Caco-2 (cell line): ENCODE data around the gene MRGPRE. TPM values are rescaled to one million over a fixed set of nuclear protein-coding genes. Genes with fewer than 3 reads are reported as not detected.

Experiments
- BruUV-seq: library from RNA; stranded (reverse); fragments of 400-500 nt; replicated peaks from 2 replicates; lab custom pipeline; 2021; lab: Mats Ljungman, UMichigan
- CTCF ChIA-PET: fragments of 300-600 bp; sonication (Branson Sonifier 250); formaldehyde crosslinking; loops from one replicate; lab custom pipeline; 2022; ENCODE audit warnings: antibody characterized with exemption; lab: Charles Lee
- POLR2A ChIA-PET: fragments of 300-600 bp; sonication (Branson Sonifier 250); formaldehyde crosslinking; loops from one replicate; lab custom pipeline; 2022; ENCODE audit warnings: antibody characterized with exemption; lab: Charles Lee
- DNase-seq, 2 experiments: peaks; one replicate each; pipeline versions ENCODE4 v3.0.0 to v3.0.0-alpha.2; 2020 to 2022
- H3K27me3 ChIP-seq: replicated peaks from 2 replicates; pipeline ENCODE4 v1.6.0; 2011; ENCODE audit warnings: low read length; ENCODE audit not compliant: control insufficient read depth, insufficient read depth
- H3K36me3 ChIP-seq: 2 replicates; pipeline ENCODE4 v1.5.1; 2011; ENCODE audit warnings: low read length; ENCODE audit not compliant: control insufficient read depth, insufficient read depth
- H3K4me1 ChIP-seq: fragments of 250-450 bp; sonication (Bioruptor Pico); 2 replicates; pipeline ENCODE4 v1.5.1; 2020; ENCODE audit warnings: mild to moderate bottlenecking
- H3K4me3 ChIP-seq: 2 replicates; pipeline ENCODE4 v1.5.1; 2011; ENCODE audit warnings: low read depth, mild to moderate bottlenecking, control low read depth, low read length
- H3K9me3 ChIP-seq: fragments of 250-450 bp; sonication (Bioruptor Pico); 2 replicates; pipeline ENCODE4 v1.5.1; 2020; ENCODE audit warnings: mild to moderate bottlenecking, moderate library complexity
- H3K27ac Mint-ChIP-seq: one replicate; pipeline ENCODE4 v1.8.0; 2022; ENCODE audit warnings: mixed read lengths; ENCODE audit not compliant: unreplicated experiment
- H3K27me3 Mint-ChIP-seq: one replicate; pipeline ENCODE4 v1.8.0; 2022; ENCODE audit warnings: mixed read lengths; ENCODE audit not compliant: insufficient read depth, unreplicated experiment
- H3K36me3 Mint-ChIP-seq: one replicate; pipeline ENCODE4 v1.8.0; 2022; ENCODE audit warnings: mild to moderate bottlenecking, mixed read lengths; ENCODE audit not compliant: insufficient read depth, unreplicated experiment
- H3K4me1 Mint-ChIP-seq: one replicate; pipeline ENCODE4 v1.8.0; 2022; ENCODE audit warnings: low read depth, mixed read lengths; ENCODE audit not compliant: unreplicated experiment
- H3K4me3 Mint-ChIP-seq: one replicate; pipeline ENCODE4 v1.8.0; 2022; ENCODE audit warnings: mild to moderate bottlenecking, moderate library complexity, mixed read lengths; ENCODE audit not compliant: unreplicated experiment
- H3K9me3 Mint-ChIP-seq: one replicate; pipeline ENCODE4 v1.8.0; 2022; ENCODE audit warnings: mixed read lengths; ENCODE audit not compliant: unreplicated experiment
- intact Hi-C: fragments of 100-400 bp; cut with micrococcal nuclease; formaldehyde crosslinking; loops from one replicate; pipeline ENCODE4 v1.10.0; 2022; ENCODE audit not compliant: unreplicated experiment
- total RNA-seq: library from RNA; stranded (reverse); gene quantifications from 2 replicates; pipeline ENCODE4 v1.2.3, GENCODE V29; 2022
- TF ChIP-seq, protein P1 (sequence below), 2 experiments: fragments of 200-600 bp in 1 of 2; IDR thresholded peaks; 1 replicate in 1 of 2; 2 replicates in 1 of 2; pipeline versions ENCODE4 v1.5.1 to v1.8.0; 2011 to 2022; ENCODE audit warnings: antibody characterized with exemption in 1 of 2, control low read depth in 1 of 2, inconsistent platforms in 1 of 2, low read depth in 1 of 2, low read length in 1 of 2, mild to moderate bottlenecking in 1 of 2, moderate library complexity in 1 of 2; ENCODE audit not compliant: insufficient read depth in 1 of 2, severe bottlenecking in 1 of 2, unreplicated experiment in 1 of 2

The MRGPRE gene
- total RNA-seq, 1 experiment from 2014 or later: not detected

DNA sequence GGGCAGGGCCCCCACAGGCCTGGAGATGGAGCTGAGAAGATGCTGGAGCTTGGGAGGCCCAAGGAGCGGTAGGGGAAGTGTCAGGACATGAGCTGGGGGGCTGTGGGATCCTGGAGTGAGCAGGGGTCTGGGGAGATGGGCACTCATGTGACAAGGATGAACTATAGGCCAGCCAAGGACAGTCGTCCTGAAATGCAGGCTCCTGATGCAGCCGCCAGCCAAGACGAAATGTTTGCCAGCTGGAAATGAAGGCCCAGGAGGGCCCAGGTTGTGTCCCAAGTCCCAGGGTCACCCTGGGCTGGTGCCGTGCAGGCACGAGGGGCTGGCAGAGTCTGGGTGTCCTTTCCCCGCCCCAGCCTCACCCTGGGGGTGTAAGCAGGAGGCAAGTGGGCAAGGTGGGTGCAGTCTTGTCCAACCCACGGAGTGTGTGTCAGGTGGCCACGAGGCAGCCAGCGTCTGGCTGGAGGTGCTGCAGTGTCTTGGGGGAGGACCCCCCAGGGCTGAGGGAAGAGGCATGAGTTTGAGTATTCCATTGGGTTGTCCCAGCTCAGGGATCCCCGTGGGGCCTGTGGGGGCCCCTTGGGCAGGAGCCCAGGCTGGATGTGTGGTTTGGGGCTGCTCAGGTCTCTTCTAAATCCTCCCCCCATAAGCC is 35.0 kb downstream of the MRGPRE start:
- POLR2A ChIA-PET: no interaction called here
- H3K4me1 ChIP-seq: no peaks in the 10 kb centered on the region
- no peak for DNase-seq
- no TSS peak for BruUV-seq
- Mint-ChIP-seq H3K36me3 (no peaks in the 10 kb centered on the region), H3K27me3 (peaks cover 3% of the 10 kb centered on the region), H3K4me3 (no peak overlapping the region), H3K27ac (no peak overlapping the region), H3K9me3 (no peaks in the 10 kb centered on the region), H3K4me1 (no peaks in the 10 kb centered on the region)
- no peak overlapping the region for H3K4me3 ChIP-seq
- intact Hi-C loops: no loop called here
- CTCF ChIA-PET: no interaction called here
- no peaks in the 10 kb centered on the region for H3K9me3 ChIP-seq
- TF ChIP-seq, protein P1, sequence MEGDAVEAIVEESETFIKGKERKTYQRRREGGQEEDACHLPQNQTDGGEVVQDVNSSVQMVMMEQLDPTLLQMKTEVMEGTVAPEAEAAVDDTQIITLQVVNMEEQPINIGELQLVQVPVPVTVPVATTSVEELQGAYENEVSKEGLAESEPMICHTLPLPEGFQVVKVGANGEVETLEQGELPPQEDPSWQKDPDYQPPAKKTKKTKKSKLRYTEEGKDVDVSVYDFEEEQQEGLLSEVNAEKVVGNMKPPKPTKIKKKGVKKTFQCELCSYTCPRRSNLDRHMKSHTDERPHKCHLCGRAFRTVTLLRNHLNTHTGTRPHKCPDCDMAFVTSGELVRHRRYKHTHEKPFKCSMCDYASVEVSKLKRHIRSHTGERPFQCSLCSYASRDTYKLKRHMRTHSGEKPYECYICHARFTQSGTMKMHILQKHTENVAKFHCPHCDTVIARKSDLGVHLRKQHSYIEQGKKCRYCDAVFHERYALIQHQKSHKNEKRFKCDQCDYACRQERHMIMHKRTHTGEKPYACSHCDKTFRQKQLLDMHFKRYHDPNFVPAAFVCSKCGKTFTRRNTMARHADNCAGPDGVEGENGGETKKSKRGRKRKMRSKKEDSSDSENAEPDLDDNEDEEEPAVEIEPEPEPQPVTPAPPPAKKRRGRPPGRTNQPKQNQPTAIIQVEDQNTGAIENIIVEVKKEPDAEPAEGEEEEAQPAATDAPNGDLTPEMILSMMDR (IDR thresholded peaks at IDR 0.05; ENCODE audit: insufficient read depth in 1 of 2, low read depth in 1 of 2, low read length in 1 of 2, severe bottlenecking in 1 of 2, unreplicated experiment in 1 of 2): no peak
- H3K27me3 ChIP-seq: peaks cover 1% of the 10 kb centered on the region
- no peaks in the 10 kb centered on the region for H3K36me3 ChIP-seq

DNA sequence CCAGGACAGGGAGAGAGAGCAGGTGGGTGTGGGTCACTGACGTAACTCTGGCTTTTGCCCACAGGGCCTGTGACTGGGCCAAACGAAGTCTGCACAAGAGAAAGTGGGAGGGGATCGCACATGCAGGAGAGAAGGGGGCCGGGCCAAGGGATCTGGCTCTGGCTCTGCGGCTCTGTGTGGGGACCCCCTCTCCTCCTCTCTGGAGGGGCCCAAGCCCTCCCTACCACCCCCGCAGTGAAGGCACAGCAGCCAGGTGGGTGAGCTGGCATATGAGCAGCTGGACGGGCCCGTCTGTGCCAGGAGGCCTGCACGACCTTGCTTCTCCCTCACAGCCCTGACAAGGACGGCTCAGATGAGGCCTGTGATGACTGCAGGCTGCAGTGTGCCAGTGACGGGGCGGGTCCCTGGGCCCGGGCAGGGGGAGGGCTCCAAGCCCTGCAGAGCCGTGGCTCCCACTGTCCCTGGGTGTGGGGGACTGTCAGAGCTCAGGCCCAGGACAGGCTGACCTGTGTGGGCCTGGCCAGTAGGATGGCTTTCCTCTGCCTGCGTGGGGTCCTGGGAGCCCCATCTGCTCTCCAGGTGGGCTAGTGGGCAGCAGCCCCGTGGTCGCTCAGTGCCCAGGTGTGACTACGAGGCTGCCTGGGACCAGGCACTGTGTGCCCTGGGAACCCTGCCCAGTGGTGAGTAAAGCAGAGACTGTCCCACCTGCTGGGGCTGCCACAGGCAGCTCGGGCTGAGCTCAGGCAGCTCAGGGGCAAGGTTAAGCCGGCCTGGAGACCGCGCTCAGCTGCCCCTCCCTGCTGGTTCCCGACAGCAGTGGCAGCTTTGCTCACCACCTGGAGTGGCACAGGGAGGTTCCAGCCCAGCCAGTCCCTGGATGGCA is 35.8 kb downstream of the MRGPRE start:
- ChIA-PET POLR2A (no interaction called here), CTCF (no interaction called here)
- Mint-ChIP-seq H3K36me3 (no peaks in the 10 kb centered on the region), H3K4me3 (no peak overlapping the region), H3K27ac (no peak overlapping the region), H3K27me3 (peaks cover 3% of the 10 kb centered on the region), H3K9me3 (no peaks in the 10 kb centered on the region), H3K4me1 (no peaks in the 10 kb centered on the region)
- BruUV-seq: no TSS peak
- TF ChIP-seq, protein P1 (IDR thresholded peaks at IDR 0.05; ENCODE audit: insufficient read depth in 1 of 2, low read depth in 1 of 2, low read length in 1 of 2, severe bottlenecking in 1 of 2, unreplicated experiment in 1 of 2): no peak
- Histone ChIP-seq H3K36me3 (no peaks in the 10 kb centered on the region), H3K27me3 (peaks cover 1% of the 10 kb centered on the region), H3K4me1 (no peaks in the 10 kb centered on the region), H3K4me3 (no peak overlapping the region), H3K9me3 (no peaks in the 10 kb centered on the region)
- no peak for DNase-seq
- intact Hi-C loops: no loop called here

DNA sequence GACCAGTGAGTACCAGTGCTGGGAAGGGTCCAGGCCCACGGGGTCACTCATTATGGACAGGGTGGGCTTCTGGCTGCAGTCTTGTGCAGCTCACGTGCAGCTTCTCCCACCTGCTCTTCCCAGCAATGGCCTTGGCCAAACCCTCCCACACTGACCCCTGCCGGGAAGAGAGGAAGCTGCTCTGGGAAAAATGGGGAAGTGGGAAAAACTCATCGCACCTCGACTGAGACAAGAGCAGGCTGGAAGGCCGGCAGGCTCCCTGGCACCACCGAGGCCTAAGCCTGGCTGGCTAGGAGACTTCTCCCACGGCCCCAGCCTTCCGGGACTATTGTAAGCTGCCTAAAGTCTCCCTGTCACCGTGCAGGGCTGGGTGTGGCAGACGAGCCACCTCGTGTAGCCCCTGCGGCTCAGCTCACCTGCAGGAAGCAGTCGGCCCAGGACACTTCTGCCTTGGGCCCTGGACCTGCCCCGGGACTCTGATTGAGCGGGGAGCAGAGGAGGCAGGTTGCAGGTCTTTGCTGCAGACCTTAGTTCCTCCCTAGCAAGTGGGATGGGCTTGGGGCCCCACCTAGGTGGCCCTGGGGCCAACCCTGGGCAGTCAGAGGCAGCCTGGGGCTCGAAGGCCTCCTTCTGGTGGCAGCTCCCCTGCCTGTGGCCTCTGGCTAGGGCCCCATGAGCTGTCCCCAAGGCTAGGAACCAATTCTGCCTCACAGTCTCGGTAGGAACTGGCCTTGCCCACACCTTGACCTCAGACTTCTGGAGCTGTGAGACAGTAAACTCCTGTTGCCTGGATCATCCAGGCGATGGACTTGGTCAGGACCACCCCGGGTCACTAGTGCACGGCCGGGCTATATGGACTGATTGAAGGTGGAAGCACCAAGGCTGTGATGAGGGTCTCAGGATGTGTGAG is 36.7 kb downstream of the MRGPRE start:
- TF ChIP-seq, protein P1 (IDR thresholded peaks at IDR 0.05; ENCODE audit: insufficient read depth in 1 of 2, low read depth in 1 of 2, low read length in 1 of 2, severe bottlenecking in 1 of 2, unreplicated experiment in 1 of 2): peak; percentile 19 to 56
- H3K4me1 ChIP-seq: no peaks in the 10 kb centered on the region
- intact Hi-C loops: no loop called here
- ChIA-PET POLR2A (no interaction called here), CTCF (interaction anchor here (1.1 kb wide), 1 partner anchor 57 kb away, joined by 3 read pairs; no protein-coding TSS in a partner anchor)
- Mint-ChIP-seq H3K27me3 (peaks cover 3% of the 10 kb centered on the region), H3K9me3 (no peaks in the 10 kb centered on the region), H3K4me1 (no peaks in the 10 kb centered on the region), H3K36me3 (no peaks in the 10 kb centered on the region), H3K27ac (no peak overlapping the region), H3K4me3 (no peak overlapping the region)
- H3K27me3 ChIP-seq: peaks cover 1% of the 10 kb centered on the region
- peak in 1 of 2 experiments; percentile 35 for DNase-seq
- H3K9me3 ChIP-seq: no peaks in the 10 kb centered on the region
- no peaks in the 10 kb centered on the region for H3K36me3 ChIP-seq
- no peak overlapping the region for H3K4me3 ChIP-seq
- BruUV-seq: no TSS peak
